ENCODE results near the gene PTPRS. TPM values are rescaled to one million over a fixed set of nuclear protein-coding genes. Genes with fewer than 3 reads are reported as not detected.

PTPRS gene
- polyA plus RNA-seq, 1 donor (not counting 4 experiments of a cell fraction or from before 2014, with no cell fraction given), result 2.5 TPM

DNA sequence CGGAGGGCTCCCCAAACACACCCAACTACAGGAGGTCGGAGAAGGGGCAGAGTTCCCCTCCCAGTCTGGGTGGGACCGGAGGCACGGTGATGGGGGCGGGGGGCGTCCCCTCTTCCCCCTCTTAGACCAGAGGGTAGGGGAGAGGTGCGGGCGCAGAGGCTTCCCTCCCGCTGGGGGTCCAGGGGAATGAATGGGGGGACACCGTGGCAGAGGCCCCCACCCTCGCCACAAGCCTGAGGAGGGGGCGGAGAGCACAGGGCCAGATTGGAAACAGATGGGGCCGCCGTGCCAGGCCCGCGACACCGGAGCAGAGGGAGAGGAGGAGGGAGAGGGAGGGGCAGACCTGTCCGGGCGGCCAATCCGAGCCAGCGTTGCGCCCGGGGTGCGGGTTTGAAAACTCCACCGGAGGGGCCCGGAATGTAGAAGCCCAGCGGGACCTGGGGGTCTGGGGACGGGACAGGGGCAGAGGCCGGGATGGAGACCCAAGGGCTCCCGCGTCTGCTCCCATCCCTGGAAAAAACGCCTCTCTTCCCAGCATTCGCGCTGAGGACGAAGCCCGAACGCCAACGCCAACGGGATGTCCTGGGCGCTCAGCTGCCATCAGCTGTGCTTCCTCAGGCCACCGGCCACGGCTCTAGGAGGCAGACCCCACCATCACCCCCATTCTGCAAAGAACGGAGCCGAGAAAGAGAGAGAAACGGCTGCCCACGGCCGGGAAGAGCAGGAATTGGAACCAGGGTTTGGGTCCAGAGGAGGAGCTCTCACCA, 46.8 kb downstream of the PTPRS start:
- Histone ChIP-seq H3K4me1 (ENCODE audit: control insufficient read depth, extremely low read depth, insufficient read depth, low read length) (peaks cover 10% of the 10 kb centered on the region), H3K4me2 (ENCODE audit: control insufficient read depth, extremely low read depth, insufficient read depth, low read depth, low read length) (peak overlapping the region; percentile 62), H3K9me3 (ENCODE audit: control insufficient read depth, low read depth, low read length) (no peaks in the 10 kb centered on the region), H2AFZ (ENCODE audit: control insufficient read depth, low read length) (no peak overlapping the region), H3K27ac (ENCODE audit: control insufficient read depth, insufficient read depth, low read length) (no peak overlapping the region), H3K36me3 (ENCODE audit: control insufficient read depth in 2 of 2, extremely low read depth in 1 of 2, insufficient read depth in 2 of 2, low read length in 2 of 2) (no peaks in the 10 kb centered on the region), H3K9ac (ENCODE audit: control insufficient read depth, extremely low read depth, insufficient read depth, low read length) (peak overlapping the region; percentile 28), H3K27me3 (ENCODE audit: control insufficient read depth, extremely low read depth, insufficient read depth, low read length) (peaks cover 7% of the 10 kb centered on the region), H3K79me2 (ENCODE audit: control insufficient read depth, insufficient read depth, low read length) (no peaks in the 10 kb centered on the region), H3K9me1 (ENCODE audit: control insufficient read depth, extremely low read depth, insufficient read depth, low read length) (no peaks in the 10 kb centered on the region), H3K4me3 (ENCODE audit: control insufficient read depth in 2 of 3, extremely low read depth in 1 of 3, insufficient read depth in 2 of 3, low read depth in 1 of 3, low read length in 3 of 3) (peak overlapping the region; percentile 51 to 73 (median 59)), H4K20me1 (ENCODE audit: control insufficient read depth, extremely low read depth, insufficient read depth, low read length) (no peaks in the 10 kb centered on the region)
- FAIRE-seq, result no peak
- dilution Hi-C loops (cut with MboI; ENCODE audit: extremely low pct_ligation_motif_present, low sequenced_read_pairs), result no loop called here
- no peak for DNase-seq (ENCODE audit: low read depth, low spot score)
- peak; percentile 38 for TF ChIP-seq EZH2 (IDR thresholded peaks at IDR 0.05; ENCODE audit: low read length)
- TF ChIP-seq, protein P1, sequence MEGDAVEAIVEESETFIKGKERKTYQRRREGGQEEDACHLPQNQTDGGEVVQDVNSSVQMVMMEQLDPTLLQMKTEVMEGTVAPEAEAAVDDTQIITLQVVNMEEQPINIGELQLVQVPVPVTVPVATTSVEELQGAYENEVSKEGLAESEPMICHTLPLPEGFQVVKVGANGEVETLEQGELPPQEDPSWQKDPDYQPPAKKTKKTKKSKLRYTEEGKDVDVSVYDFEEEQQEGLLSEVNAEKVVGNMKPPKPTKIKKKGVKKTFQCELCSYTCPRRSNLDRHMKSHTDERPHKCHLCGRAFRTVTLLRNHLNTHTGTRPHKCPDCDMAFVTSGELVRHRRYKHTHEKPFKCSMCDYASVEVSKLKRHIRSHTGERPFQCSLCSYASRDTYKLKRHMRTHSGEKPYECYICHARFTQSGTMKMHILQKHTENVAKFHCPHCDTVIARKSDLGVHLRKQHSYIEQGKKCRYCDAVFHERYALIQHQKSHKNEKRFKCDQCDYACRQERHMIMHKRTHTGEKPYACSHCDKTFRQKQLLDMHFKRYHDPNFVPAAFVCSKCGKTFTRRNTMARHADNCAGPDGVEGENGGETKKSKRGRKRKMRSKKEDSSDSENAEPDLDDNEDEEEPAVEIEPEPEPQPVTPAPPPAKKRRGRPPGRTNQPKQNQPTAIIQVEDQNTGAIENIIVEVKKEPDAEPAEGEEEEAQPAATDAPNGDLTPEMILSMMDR (optimal IDR thresholded peaks at IDR 0.05 in 1 of 3, IDR thresholded peaks at IDR 0.05 in 1 of 3, conservative IDR thresholded peaks at IDR 0.05 in 1 of 3; ENCODE audit: extremely low read depth in 1 of 3, insufficient read depth in 2 of 3, low read length in 3 of 3), result no peak

DNA sequence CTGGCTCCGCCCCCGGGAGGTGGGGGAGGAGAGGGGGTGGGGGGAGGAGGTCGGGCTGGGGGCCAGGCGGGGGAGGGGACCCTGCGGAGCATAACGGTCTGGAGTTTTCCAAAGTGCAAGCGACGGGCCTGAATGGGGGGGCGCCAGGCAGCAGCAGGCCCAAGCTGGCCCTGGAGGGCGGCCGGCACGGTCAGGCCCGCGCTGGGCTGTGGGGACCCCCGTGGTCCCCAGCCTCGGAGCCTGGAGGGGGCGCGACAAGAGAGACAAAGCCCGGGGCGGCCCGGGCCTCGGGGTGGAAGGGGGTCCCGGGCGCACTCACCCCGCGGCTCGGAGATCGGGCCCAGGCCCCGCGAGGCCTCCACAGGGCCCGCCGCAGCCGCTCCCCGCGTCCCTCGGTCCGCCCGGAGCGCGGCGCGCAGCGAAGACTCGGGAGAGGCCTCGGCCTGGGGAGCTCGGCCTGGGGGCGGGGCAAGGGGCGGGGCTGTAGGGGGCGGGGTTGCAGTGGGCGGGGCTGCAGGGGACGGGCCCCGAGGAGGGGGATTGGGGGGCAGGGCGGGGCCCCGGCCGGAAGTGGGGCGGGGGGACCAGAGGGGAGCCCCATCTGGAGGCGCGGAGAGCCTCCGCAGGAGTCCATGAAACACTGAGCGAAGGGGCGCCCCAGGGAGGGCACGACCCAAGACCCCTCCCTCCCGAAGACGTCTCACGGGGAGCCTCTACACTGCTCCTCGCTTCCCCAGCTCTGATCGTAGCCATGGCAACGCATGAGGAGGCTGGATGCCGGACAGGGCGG, 47.6 kb downstream of the PTPRS start:
- H3K9ac ChIP-seq (ENCODE audit: control insufficient read depth, extremely low read depth, insufficient read depth, low read length), result peak overlapping the region; percentile 37
- dilution Hi-C loops (cut with MboI; ENCODE audit: extremely low pct_ligation_motif_present, low sequenced_read_pairs), result no loop called here
- no peak overlapping the region for H3K27ac ChIP-seq (ENCODE audit: control insufficient read depth, insufficient read depth, low read length)
- H3K4me1 ChIP-seq (ENCODE audit: control insufficient read depth, extremely low read depth, insufficient read depth, low read length), result peaks cover 4% of the 10 kb centered on the region
- no peak for TF ChIP-seq EZH2 (IDR thresholded peaks at IDR 0.05; ENCODE audit: low read length)
- TF ChIP-seq, protein P1 (optimal IDR thresholded peaks at IDR 0.05 in 1 of 3, IDR thresholded peaks at IDR 0.05 in 1 of 3, conservative IDR thresholded peaks at IDR 0.05 in 1 of 3; ENCODE audit: extremely low read depth in 1 of 3, insufficient read depth in 2 of 3, low read length in 3 of 3), result no peak
- no peak for FAIRE-seq
- H4K20me1 ChIP-seq (ENCODE audit: control insufficient read depth, extremely low read depth, insufficient read depth, low read length), result no peaks in the 10 kb centered on the region
- peak overlapping the region; percentile 57 to 73 (median 59) for H3K4me3 ChIP-seq (ENCODE audit: control insufficient read depth in 2 of 3, extremely low read depth in 1 of 3, insufficient read depth in 2 of 3, low read depth in 1 of 3, low read length in 3 of 3)
- H2AFZ ChIP-seq (ENCODE audit: control insufficient read depth, low read length), result no peak overlapping the region
- no peaks in the 10 kb centered on the region for H3K9me1 ChIP-seq (ENCODE audit: control insufficient read depth, extremely low read depth, insufficient read depth, low read length)
- DNase-seq (ENCODE audit: low read depth, low spot score), result no peak
- H3K9me3 ChIP-seq (ENCODE audit: control insufficient read depth, low read depth, low read length), result no peaks in the 10 kb centered on the region
- H3K27me3 ChIP-seq (ENCODE audit: control insufficient read depth, extremely low read depth, insufficient read depth, low read length), result peaks cover 7% of the 10 kb centered on the region
- H3K36me3 ChIP-seq (ENCODE audit: control insufficient read depth in 2 of 2, extremely low read depth in 1 of 2, insufficient read depth in 2 of 2, low read length in 2 of 2), result no peaks in the 10 kb centered on the region
- no peaks in the 10 kb centered on the region for H3K79me2 ChIP-seq (ENCODE audit: control insufficient read depth, insufficient read depth, low read length)
- peak overlapping the region; percentile 73 for H3K4me2 ChIP-seq (ENCODE audit: control insufficient read depth, extremely low read depth, insufficient read depth, low read depth, low read length)

All from keratinocyte (primary cell).